A673 (cell line): ENCODE data around the gene PALB2. TPM values are rescaled to one million over a fixed set of nuclear protein-coding genes. Genes with fewer than 3 reads are reported as not detected.
A peak's percentile ranks its signal among the peaks of the same experiment; 100 is the strongest.

ENCODE experiments used
- Bru-seq: library from RNA; stranded (reverse); fragments of 400-500 nt; gene quantifications from one replicate; lab custom pipeline; 2021; lab: Mats Ljungman, UMichigan
- BruChase-seq, 2 experiments: library from RNA; stranded (reverse); fragments of 400-500 nt; gene quantifications; one replicate each; lab custom pipeline; 2021; lab: Mats Ljungman, UMichigan
- BruUV-seq: library from RNA; stranded (reverse); fragments of 400-500 nt; replicated peaks from 2 replicates; lab custom pipeline; 2021; lab: Mats Ljungman, UMichigan
- CTCF ChIA-PET: fragments of 300-600 bp; sonication (Branson Sonifier 250); formaldehyde crosslinking; loops from one replicate; lab custom pipeline; 2022; ENCODE audit warnings: antibody characterized with exemption; lab: Charles Lee
- POLR2A ChIA-PET: fragments of 300-600 bp; sonication (Branson Sonifier 250); formaldehyde crosslinking; loops from one replicate; lab custom pipeline; 2022; ENCODE audit warnings: antibody characterized with exemption; ENCODE audit not compliant: low non-redundant PET; lab: Charles Lee
- DNase-seq: peaks from one replicate; pipeline ENCODE4 v3.0.0-alpha.2; 2015; ENCODE audit warnings: low spot score
- H3K27ac ChIP-seq: fragments of 200-600 bp; sonication (generic); 2 replicates; pipeline ENCODE4 v1.5.1; 2016; ENCODE audit warnings: mixed run types, low read depth, mild to moderate bottlenecking, mixed read lengths, antibody characterized with exemption, low read length; ENCODE audit not compliant: poor library complexity, severe bottlenecking
- H3K27me3 ChIP-seq: fragments of 200-600 bp; sonication (generic); replicated peaks from 2 replicates; pipeline ENCODE4 v1.6.1; 2017; ENCODE audit warnings: mixed run types, low read depth, mild to moderate bottlenecking, mixed read lengths, antibody characterized with exemption, low read length; ENCODE audit not compliant: insufficient read depth, poor library complexity
- H3K36me3 ChIP-seq: fragments of 200-600 bp; sonication (generic); 2 replicates; pipeline ENCODE4 v1.6.1; 2016; ENCODE audit warnings: mixed run types, mild to moderate bottlenecking, mixed read lengths, antibody characterized with exemption, low read length; ENCODE audit not compliant: insufficient read depth, poor library complexity, severe bottlenecking
- H3K4me1 ChIP-seq: fragments of 200-600 bp; sonication (generic); 2 replicates; pipeline ENCODE4 v1.6.1; 2017; ENCODE audit warnings: mixed run types, mild to moderate bottlenecking, mixed read lengths, antibody characterized with exemption, low read length; ENCODE audit not compliant: insufficient read depth, poor library complexity, severe bottlenecking
- H3K4me3 ChIP-seq: fragments of 200-600 bp; sonication (generic); 2 replicates; pipeline ENCODE4 v1.5.1; 2016; ENCODE audit warnings: low read depth, mixed run types, mild to moderate bottlenecking, mixed read lengths, low read length; ENCODE audit not compliant: poor library complexity, severe bottlenecking
- H3K9me3 ChIP-seq: fragments of 200-600 bp; sonication (generic); 2 replicates; pipeline ENCODE4 v1.6.1; 2016; ENCODE audit warnings: mixed run types, low read depth, mild to moderate bottlenecking, mixed read lengths, antibody characterized with exemption, low read length; ENCODE audit not compliant: poor library complexity, severe bottlenecking
- CTCF ChIP-seq: fragments of 300-800, 200-600 bp; sonication (generic); conservative IDR thresholded peaks from 2 replicates; pipeline ENCODE4 v1.5.1; 2017; ENCODE audit warnings: low read depth, mild to moderate bottlenecking, antibody characterized with exemption, low read length, moderate library complexity, mixed read lengths
- EZH2 ChIP-seq: fragments of 200-600 bp; sonication (generic); IDR thresholded peaks from 2 replicates; pipeline ENCODE4 v1.6.1; 2017; ENCODE audit warnings: borderline replicate concordance, low read depth, mild to moderate bottlenecking, mixed read lengths, antibody characterized with exemption, low read length; ENCODE audit not compliant: poor library complexity, severe bottlenecking
- intact Hi-C: fragments of 100-400 bp; cut with micrococcal nuclease; formaldehyde crosslinking; loops from one replicate; pipeline ENCODE4 v1.10.0; 2022; ENCODE audit not compliant: unreplicated experiment
- long read RNA-seq: library from polyadenylated mRNA; stranded (forward); transcript quantifications from one replicate; pipeline ENCODE4 v2.0.0, GENCODE V29; 2022
- total RNA-seq: library from RNA; stranded (reverse); gene quantifications from 2 replicates; pipeline ENCODE4 v1.2.3, GENCODE V29; 2021

Gene PALB2
- total RNA-seq (23.9 and 27.2 TPM in 2 replicates), Bru-seq, nascent RNA (percentile 75 among the genes with signal in this experiment), BruChase-seq, experiment 1, labeled RNA remaining after a 2-hour chase (percentile 78 among the genes with signal in this experiment), BruChase-seq, experiment 2, labeled RNA remaining after a 6-hour chase (percentile 68 among the genes with signal in this experiment)
- long read RNA-seq, full-length matches to known transcripts = 26 of 37 reads
- long read RNA-seq, partial matches to known transcripts = 5 of 37 reads
- long read RNA-seq, other reads (novel, unspliced or antisense) = 6 of 37 reads

- TF ChIP-seq EZH2 (no peak), CTCF (no peak)
- Histone ChIP-seq H3K4me3 (peak within 1 kb of the TSS; percentile 99), H3K9me3 (no peaks in the 10 kb centered on the region), H3K27me3 (no peaks in the 10 kb centered on the region), H3K36me3 (peaks cover 35% of the 10 kb centered on the region), H3K4me1 (peaks cover 14% of the 10 kb centered on the region), H3K27ac (peak within 1 kb of the TSS; percentile 87)
- peak; percentile 97 for DNase-seq
- intact Hi-C loops = loop anchor here (2.0 kb wide), 1 partner anchor 38 kb away; the partner anchor contains the start of gene PLK1
- ChIA-PET CTCF (no interaction called here), POLR2A (no interaction called here)
- no TSS peak for BruUV-seq
Observed at GRCh38 chr16:23640931-23641765, at the start of gene PALB2, which contains the start of gene DCTN5. PALB2 (minus strand) TSS chr16:23641310; CDS start chr16:23641157, 153 bp downstream. DCTN5 (plus strand) TSS chr16:23641466; CDS start chr16:23641543, 77 bp downstream.

GRCh38 chr16:23689442-23690187 is 48.5 kb upstream of the PALB2 start:
- TF ChIP-seq CTCF = no peak
- TF ChIP-seq EZH2 = no peak
- ChIA-PET CTCF (no interaction called here), POLR2A (interaction anchor here (1.5 kb wide), 1 partner anchor 11 kb away, joined by 6 read pairs; the partner anchor contains the start of gene PLK1)
- DNase-seq = no peak
- Histone ChIP-seq H3K27me3 (no peaks in the 10 kb centered on the region), H3K36me3 (peaks cover 78% of the 10 kb centered on the region), H3K4me3 (no peak overlapping the region), H3K9me3 (no peaks in the 10 kb centered on the region), H3K27ac (no peak overlapping the region), H3K4me1 (no peaks in the 10 kb centered on the region)
- intact Hi-C loops = loop anchor here (10.0 kb wide), 1 partner anchor 65 kb away; the partner anchor contains the start of gene CHP2
- TSS peak; percentile 60 for BruUV-seq
